HepG2 (cell line): Measurements from ENCODE around the gene DDX18. TPM values are rescaled to one million over a fixed set of nuclear protein-coding genes. Genes with fewer than 3 reads are reported as not detected.

Experiments used
- ARID4A ChIP-seq: sonication (generic); formaldehyde crosslinking; IDR thresholded peaks from 2 replicates; pipeline ENCODE4 v1.5.0; 2020; ENCODE audit warnings: mild to moderate bottlenecking, missing genetic modification reagents, borderline replicate concordance
- ATM ChIP-seq: fragments of 450-650 bp; IDR thresholded peaks from 2 replicates; pipeline ENCODE4 v1.7.1; 2017; ENCODE audit warnings: mild to moderate bottlenecking, borderline replicate concordance
- CBFB ChIP-seq: sonication (generic); formaldehyde crosslinking; IDR thresholded peaks from 2 replicates; pipeline ENCODE4 v1.4.0; 2020; ENCODE audit warnings: missing genetic modification reagents
- GPBP1L1 ChIP-seq: sonication (generic); formaldehyde crosslinking; IDR thresholded peaks from 2 replicates; pipeline ENCODE4 v1.5.0; 2020; ENCODE audit warnings: mild to moderate bottlenecking, missing genetic modification reagents
- MLLT10 ChIP-seq: sonication (generic); formaldehyde crosslinking; IDR thresholded peaks from 2 replicates; pipeline ENCODE4 v1.4.0; 2020; ENCODE audit warnings: missing genetic modification reagents
- SALL1 ChIP-seq: sonication (generic); formaldehyde crosslinking; IDR thresholded peaks from 2 replicates; pipeline ENCODE4 v1.8.0; 2022; ENCODE audit warnings: mild to moderate bottlenecking, missing genetic modification reagents
- SIN3B ChIP-seq: fragments of 150-350 bp; IDR thresholded peaks from 2 replicates; pipeline ENCODE4 v1.6.1; 2014; ENCODE audit warnings: low read length
- ZNF143 ChIP-seq: sonication (generic); formaldehyde crosslinking; IDR thresholded peaks from 2 replicates; pipeline ENCODE4 v1.4.0; 2020; ENCODE audit warnings: missing genetic modification reagents
- ZNF234 ChIP-seq: sonication (generic); formaldehyde crosslinking; conservative IDR thresholded peaks from 2 replicates; pipeline ENCODE4 v1.5.1; 2020; ENCODE audit warnings: mild to moderate bottlenecking, missing genetic modification reagents
- ZNF280B ChIP-seq: sonication (generic); formaldehyde crosslinking; IDR thresholded peaks from 2 replicates; pipeline ENCODE4 v1.5.0; 2020; ENCODE audit warnings: missing genetic modification reagents, mild to moderate bottlenecking, borderline replicate concordance
- ZNF446 ChIP-seq: sonication (generic); formaldehyde crosslinking; IDR thresholded peaks from 2 replicates; pipeline ENCODE4 v1.5.0; 2020; ENCODE audit warnings: mild to moderate bottlenecking, missing genetic modification reagents
- ZNF564 ChIP-seq: sonication (generic); formaldehyde crosslinking; IDR thresholded peaks from 2 replicates; pipeline ENCODE4 v1.8.1; 2023; ENCODE audit warnings: mild to moderate bottlenecking, missing genetic modification reagents
- ZNF570 ChIP-seq: sonication (generic); formaldehyde crosslinking; IDR thresholded peaks from 2 replicates; pipeline ENCODE4 v1.4.0; 2020; ENCODE audit warnings: mild to moderate bottlenecking, missing genetic modification reagents, borderline replicate concordance
- ZNF678 ChIP-seq: sonication (generic); formaldehyde crosslinking; IDR thresholded peaks from 2 replicates; pipeline ENCODE4 v1.4.0; 2020; ENCODE audit warnings: mild to moderate bottlenecking, missing genetic modification reagents
- polyA plus RNA-seq, 8 experiments: library from polyadenylated mRNA; depleted of rRNA in 3 of 8; stranded (reverse) in 7 of 8; unstranded in 1 of 8; fragments of >200 nt; fragmentation: Illumina TruSeq in 4 of 8; extraction: Trizol in 4 of 8; gene quantifications; 2 replicates each; pipeline versions ENCODE4 v1.2.1 to v1.2.3, GENCODE V29; 2011 to 2016; ENCODE audit warnings: low read depth in 4 of 8, missing spikeins in 1 of 8, mixed read lengths in 1 of 8; ENCODE audit not compliant: insufficient read depth in 1 of 8
- total RNA-seq, 5 experiments: library from RNA; depleted of rRNA; stranded (reverse); fragments of >200 nt; fragmentation: Illumina TruSeq; extraction: Trizol; gene quantifications; 2 replicates each; pipeline ENCODE4 v1.2.3, GENCODE V29; 2016; ENCODE audit warnings: low read depth in 1 of 5
- TF ChIP-seq, protein P1 (sequence below): sonication (generic); formaldehyde crosslinking; IDR thresholded peaks from 2 replicates; pipeline ENCODE4 v1.4.0; 2020; ENCODE audit warnings: mild to moderate bottlenecking, low read depth, missing genetic modification reagents
- TF ChIP-seq, protein P2 (sequence below): sonication (generic); formaldehyde crosslinking; IDR thresholded peaks from 2 replicates; pipeline ENCODE4 v1.4.0; 2020; ENCODE audit warnings: missing genetic modification reagents

The DDX18 gene
- total and polyA plus RNA-seq, 2 of the 13 experiments (the other 11 are each of a cell fraction or from before 2014, with no cell fraction given), result 64.0 to 134 TPM

- TF ChIP-seq ZNF280B (CRISPR knock-in tag), result peak; percentile 79; the same call in 1 of the 2 replicates
- TF ChIP-seq ZNF234 (CRISPR knock-in tag), result no peak
- no peak for TF ChIP-seq ZNF446 (CRISPR knock-in tag)
- peak; percentile 92; the same call in 1 of the 2 replicates for TF ChIP-seq ZNF678 (CRISPR knock-in tag)
- TF ChIP-seq ZNF570 (CRISPR knock-in tag), result no peak
- TF ChIP-seq, protein P1, sequence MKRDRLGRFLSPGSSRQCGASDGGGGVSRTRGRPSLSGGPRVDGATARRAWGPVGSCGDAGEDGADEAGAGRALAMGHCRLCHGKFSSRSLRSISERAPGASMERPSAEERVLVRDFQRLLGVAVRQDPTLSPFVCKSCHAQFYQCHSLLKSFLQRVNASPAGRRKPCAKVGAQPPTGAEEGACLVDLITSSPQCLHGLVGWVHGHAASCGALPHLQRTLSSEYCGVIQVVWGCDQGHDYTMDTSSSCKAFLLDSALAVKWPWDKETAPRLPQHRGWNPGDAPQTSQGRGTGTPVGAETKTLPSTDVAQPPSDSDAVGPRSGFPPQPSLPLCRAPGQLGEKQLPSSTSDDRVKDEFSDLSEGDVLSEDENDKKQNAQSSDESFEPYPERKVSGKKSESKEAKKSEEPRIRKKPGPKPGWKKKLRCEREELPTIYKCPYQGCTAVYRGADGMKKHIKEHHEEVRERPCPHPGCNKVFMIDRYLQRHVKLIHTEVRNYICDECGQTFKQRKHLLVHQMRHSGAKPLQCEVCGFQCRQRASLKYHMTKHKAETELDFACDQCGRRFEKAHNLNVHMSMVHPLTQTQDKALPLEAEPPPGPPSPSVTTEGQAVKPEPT (CRISPR knock-in tag), result 0 out of 2 replicates have a peak, but pooled peaks have one; percentile 67
- TF ChIP-seq ZNF564, result no peak; the same call in 1 of the 2 replicates
- TF ChIP-seq ARID4A, result peak; percentile 99
- TF ChIP-seq GPBP1L1 (CRISPR knock-in tag), result no peak
- TF ChIP-seq SIN3B, result peak; percentile 69
- peak; percentile 97 for TF ChIP-seq SALL1 (CRISPR knock-in tag)
- TF ChIP-seq ATM, result no peak
- TF ChIP-seq ZNF143, result peak; percentile 61; the same call in 1 of the 2 replicates
- TF ChIP-seq, protein P2, sequence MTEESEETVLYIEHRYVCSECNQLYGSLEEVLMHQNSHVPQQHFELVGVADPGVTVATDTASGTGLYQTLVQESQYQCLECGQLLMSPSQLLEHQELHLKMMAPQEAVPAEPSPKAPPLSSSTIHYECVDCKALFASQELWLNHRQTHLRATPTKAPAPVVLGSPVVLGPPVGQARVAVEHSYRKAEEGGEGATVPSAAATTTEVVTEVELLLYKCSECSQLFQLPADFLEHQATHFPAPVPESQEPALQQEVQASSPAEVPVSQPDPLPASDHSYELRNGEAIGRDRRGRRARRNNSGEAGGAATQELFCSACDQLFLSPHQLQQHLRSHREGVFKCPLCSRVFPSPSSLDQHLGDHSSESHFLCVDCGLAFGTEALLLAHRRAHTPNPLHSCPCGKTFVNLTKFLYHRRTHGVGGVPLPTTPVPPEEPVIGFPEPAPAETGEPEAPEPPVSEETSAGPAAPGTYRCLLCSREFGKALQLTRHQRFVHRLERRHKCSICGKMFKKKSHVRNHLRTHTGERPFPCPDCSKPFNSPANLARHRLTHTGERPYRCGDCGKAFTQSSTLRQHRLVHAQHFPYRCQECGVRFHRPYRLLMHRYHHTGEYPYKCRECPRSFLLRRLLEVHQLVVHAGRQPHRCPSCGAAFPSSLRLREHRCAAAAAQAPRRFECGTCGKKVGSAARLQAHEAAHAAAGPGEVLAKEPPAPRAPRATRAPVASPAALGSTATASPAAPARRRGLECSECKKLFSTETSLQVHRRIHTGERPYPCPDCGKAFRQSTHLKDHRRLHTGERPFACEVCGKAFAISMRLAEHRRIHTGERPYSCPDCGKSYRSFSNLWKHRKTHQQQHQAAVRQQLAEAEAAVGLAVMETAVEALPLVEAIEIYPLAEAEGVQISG (CRISPR knock-in tag), result peak; percentile 99
- TF ChIP-seq MLLT10, result no peak
- TF ChIP-seq CBFB (CRISPR knock-in tag), result peak; percentile 74; the same call in 1 of the 2 replicates
Measured at GRCh38 chr2:117814417-117815264, at the start of gene DDX18 (continued).
